Measurements from ENCODE around the gene CHST3.

DNA sequence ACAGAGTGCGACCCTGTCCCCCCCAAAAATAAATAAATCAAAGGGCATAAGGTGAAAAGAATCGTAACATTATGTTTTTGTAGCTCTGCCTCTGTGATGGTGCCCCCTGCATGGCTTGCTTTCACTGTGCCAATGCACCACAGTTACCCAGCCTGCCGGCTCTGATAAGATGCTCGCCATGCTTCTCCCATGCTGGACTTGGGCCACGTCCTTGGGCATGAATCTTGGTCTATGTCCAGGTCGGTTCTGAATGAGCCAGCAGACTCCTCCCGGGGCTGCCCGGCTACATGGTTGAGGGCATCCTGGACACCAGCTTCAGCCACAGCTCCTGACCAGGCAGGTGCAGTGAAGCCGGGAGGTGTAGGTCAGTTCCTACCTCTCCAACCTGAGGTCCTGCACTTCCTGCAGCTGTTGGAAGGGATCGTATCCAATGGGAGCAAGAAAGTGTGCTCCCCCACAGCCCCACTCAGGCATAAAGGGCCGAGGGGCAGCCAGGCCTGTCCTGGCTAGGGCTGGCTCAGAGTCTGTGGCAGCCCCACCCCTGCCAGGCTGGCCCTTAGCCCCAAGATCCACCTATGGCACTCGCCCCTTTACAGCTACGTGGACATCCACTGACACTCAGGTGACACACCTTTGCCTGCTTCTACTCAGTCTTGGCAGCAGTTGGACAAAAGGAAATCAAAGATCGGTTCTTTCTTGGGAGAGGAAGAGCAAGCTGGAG, 34.1 kb downstream of the CHST3 start:
- TF ChIP-seq, protein P1, sequence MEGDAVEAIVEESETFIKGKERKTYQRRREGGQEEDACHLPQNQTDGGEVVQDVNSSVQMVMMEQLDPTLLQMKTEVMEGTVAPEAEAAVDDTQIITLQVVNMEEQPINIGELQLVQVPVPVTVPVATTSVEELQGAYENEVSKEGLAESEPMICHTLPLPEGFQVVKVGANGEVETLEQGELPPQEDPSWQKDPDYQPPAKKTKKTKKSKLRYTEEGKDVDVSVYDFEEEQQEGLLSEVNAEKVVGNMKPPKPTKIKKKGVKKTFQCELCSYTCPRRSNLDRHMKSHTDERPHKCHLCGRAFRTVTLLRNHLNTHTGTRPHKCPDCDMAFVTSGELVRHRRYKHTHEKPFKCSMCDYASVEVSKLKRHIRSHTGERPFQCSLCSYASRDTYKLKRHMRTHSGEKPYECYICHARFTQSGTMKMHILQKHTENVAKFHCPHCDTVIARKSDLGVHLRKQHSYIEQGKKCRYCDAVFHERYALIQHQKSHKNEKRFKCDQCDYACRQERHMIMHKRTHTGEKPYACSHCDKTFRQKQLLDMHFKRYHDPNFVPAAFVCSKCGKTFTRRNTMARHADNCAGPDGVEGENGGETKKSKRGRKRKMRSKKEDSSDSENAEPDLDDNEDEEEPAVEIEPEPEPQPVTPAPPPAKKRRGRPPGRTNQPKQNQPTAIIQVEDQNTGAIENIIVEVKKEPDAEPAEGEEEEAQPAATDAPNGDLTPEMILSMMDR (IDR thresholded peaks at IDR 0.05): no peak
- TF ChIP-seq POLR2AphosphoS5 (IDR thresholded peaks at IDR 0.05; ENCODE audit: insufficient read depth in 1 of 2, low read depth in 1 of 2) (no peak), POLR2A (IDR thresholded peaks at IDR 0.05) (no peak)
